DMS114 treated with DMSO at 0.1 percent for 48 hours (cell line): ENCODE measurements around the gene MS4A6A.
"Not testable (repeated sequence)": the region's sequence is repeated elsewhere in the genome, so short reads cannot be mapped to it uniquely, and the experiment has no call there.

Experiments used
- DNase-seq: peaks from one replicate; lab custom pipeline; 2025; ENCODE audit not compliant: unreplicated experiment; lab: John Stamatoyannopoulos, UW

MS4A6A gene

GRCh38 chr11:60130496-60130895, 52.4 kb downstream of the MS4A6A start:
- peak; percentile 0 for DNase-seq

GRCh38 chr11:60129853-60130252, 53.0 kb downstream of the MS4A6A start:
- no peak for DNase-seq

DNA sequence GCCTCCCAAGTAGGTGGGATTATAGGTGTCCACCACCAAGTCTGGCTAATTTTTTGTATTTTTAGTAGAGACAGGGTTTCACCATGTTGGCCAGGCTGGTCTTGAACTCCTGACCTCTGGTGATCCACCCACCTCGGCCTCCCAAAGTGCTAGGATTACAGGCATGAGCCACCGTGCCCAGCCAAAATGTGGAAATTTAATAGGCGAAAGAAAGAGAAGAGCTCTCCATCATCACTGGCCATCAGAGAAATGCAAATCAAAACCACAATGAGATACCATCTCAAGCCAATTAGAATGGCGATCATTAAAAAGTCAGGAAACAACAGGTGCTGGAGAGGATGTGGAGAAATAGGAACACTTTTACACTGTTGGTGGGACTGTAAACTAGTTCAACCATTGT, 54.0 kb downstream of the MS4A6A start:
- not testable (repeated sequence) for DNase-seq

- no peak for DNase-seq
These were observed 54.5 kb downstream of the MS4A6A start for GRCh38 chr11:60128376-60128775.

DNA sequence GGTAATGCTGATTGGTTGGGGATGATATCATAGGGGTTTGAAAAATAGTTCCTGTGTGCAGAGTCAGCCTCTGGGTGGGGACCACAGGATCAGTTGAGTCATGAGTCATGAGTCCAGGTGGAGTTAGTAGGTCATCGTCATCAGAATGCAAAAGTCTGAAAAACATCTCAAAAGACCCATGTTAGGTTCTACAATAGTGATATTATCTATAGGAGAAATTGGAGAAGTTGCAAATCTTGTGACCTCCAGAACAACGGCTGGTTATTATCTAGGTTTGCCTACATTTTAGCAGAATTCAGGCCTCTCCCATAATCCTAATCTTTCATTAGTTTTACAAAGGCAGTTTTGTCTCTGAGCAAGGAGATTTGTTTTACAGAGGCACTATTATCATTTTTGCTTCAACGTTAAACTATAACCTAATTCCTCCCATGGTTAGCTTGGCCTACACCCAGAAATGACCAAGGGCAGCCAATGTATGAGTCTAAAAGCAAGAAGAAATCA, 55.5 kb downstream of the MS4A6A start:
- DNase-seq, result no peak

GRCh38 chr11:60125956-60126585, 56.8 kb downstream of the MS4A6A start:
- no peak for DNase-seq

- DNase-seq, result no peak
These were observed 58.0 kb downstream of the MS4A6A start for GRCh38 chr11:60124802-60125432.
